Nephron progenitor cell (in vitro differentiated cells): ENCODE results near the gene PGA4.

Experiments used
- DNase-seq: peaks from one replicate; pipeline ENCODE4 v3.0.0; 2021
- H3K27ac Mint-ChIP-seq: 2 replicates; pipeline ENCODE4 v1.8.0; 2021; ENCODE audit warnings: mild to moderate bottlenecking, moderate library complexity, mixed read lengths
- H3K27me3 Mint-ChIP-seq: 2 replicates; pipeline ENCODE4 v1.8.0; 2021; ENCODE audit warnings: mild to moderate bottlenecking, low read depth, mixed read lengths; ENCODE audit not compliant: poor library complexity
- H3K36me3 Mint-ChIP-seq: 2 replicates; pipeline ENCODE4 v1.8.0; 2021; ENCODE audit warnings: low read depth, mixed read lengths
- H3K4me1 Mint-ChIP-seq: 2 replicates; pipeline ENCODE4 v1.8.0; 2021; ENCODE audit warnings: mixed read lengths
- H3K4me3 Mint-ChIP-seq: 2 replicates; pipeline ENCODE4 v1.8.0; 2021; ENCODE audit warnings: mild to moderate bottlenecking, moderate library complexity, mixed read lengths
- H3K9me3 Mint-ChIP-seq: 2 replicates; pipeline ENCODE4 v1.8.0; 2021; ENCODE audit warnings: mild to moderate bottlenecking, moderate library complexity, mixed read lengths
- CTCF ChIP-seq: fragments of 200-600 bp; sonication (generic); IDR thresholded peaks from 2 replicates; pipeline ENCODE4 v1.5.0; 2021; ENCODE audit warnings: antibody characterized with exemption

Gene PGA4

GRCh38 chr11:61275191-61275590 lies 53.0 kb downstream of the PGA4 start:
- no peak for DNase-seq
- Mint-ChIP-seq H3K9me3 (no peaks in the 10 kb centered on the region), H3K4me1 (peaks cover 20% of the 10 kb centered on the region), H3K27ac (no peak overlapping the region), H3K27me3 (no peaks in the 10 kb centered on the region), H3K36me3 (peaks cover 38% of the 10 kb centered on the region), H3K4me3 (no peak overlapping the region)
- TF ChIP-seq CTCF, result no peak

GRCh38 chr11:61277186-61278000 lies 55.2 kb downstream of the PGA4 start:
- H3K36me3 Mint-ChIP-seq, result peaks cover 50% of the 10 kb centered on the region
- no peak for DNase-seq
- H3K4me1 Mint-ChIP-seq, result peaks cover 25% of the 10 kb centered on the region
- peaks cover 6% of the 10 kb centered on the region for H3K27me3 Mint-ChIP-seq
- TF ChIP-seq CTCF, result no peak
- no peaks in the 10 kb centered on the region for H3K9me3 Mint-ChIP-seq
- no peak overlapping the region for H3K27ac Mint-ChIP-seq
- no peak overlapping the region for H3K4me3 Mint-ChIP-seq

GRCh38 chr11:61278001-61278470 lies 55.9 kb downstream of the PGA4 start:
- H3K27ac Mint-ChIP-seq, result peak overlapping the region; percentile 85
- H3K9me3 Mint-ChIP-seq, result no peaks in the 10 kb centered on the region
- H3K4me3 Mint-ChIP-seq, result peak overlapping the region; percentile 51
- TF ChIP-seq CTCF, result no peak
- H3K36me3 Mint-ChIP-seq, result peaks cover 54% of the 10 kb centered on the region
- DNase-seq, result no peak
- H3K4me1 Mint-ChIP-seq, result peaks cover 25% of the 10 kb centered on the region
- H3K27me3 Mint-ChIP-seq, result peaks cover 10% of the 10 kb centered on the region

- H3K4me3 Mint-ChIP-seq, result no peak overlapping the region
- H3K9me3 Mint-ChIP-seq, result no peaks in the 10 kb centered on the region
These were observed 58.0 kb downstream of the PGA4 start for GRCh38 chr11:61279934-61280659.

GRCh38 chr11:61280883-61281580 lies 58.9 kb downstream of the PGA4 start:
- Mint-ChIP-seq H3K4me3 (peak overlapping the region; percentile 14), H3K9me3 (no peaks in the 10 kb centered on the region), H3K27ac (no peak overlapping the region), H3K27me3 (peaks cover 14% of the 10 kb centered on the region), H3K4me1 (peaks cover 26% of the 10 kb centered on the region), H3K36me3 (peaks cover 70% of the 10 kb centered on the region)
- no peak for TF ChIP-seq CTCF
- no peak for DNase-seq

More at GRCh38 chr11:61279934-61280659, 58.0 kb downstream of the PGA4 start:
- peaks cover 61% of the 10 kb centered on the region for H3K36me3 Mint-ChIP-seq
- no peak overlapping the region for H3K27ac Mint-ChIP-seq
- peaks cover 14% of the 10 kb centered on the region for H3K27me3 Mint-ChIP-seq
- TF ChIP-seq CTCF, result no peak
- H3K4me1 Mint-ChIP-seq, result peaks cover 25% of the 10 kb centered on the region
- DNase-seq, result no peak
